Measurements from ENCODE around the gene DGLUCY.

Gene DGLUCY

DNA sequence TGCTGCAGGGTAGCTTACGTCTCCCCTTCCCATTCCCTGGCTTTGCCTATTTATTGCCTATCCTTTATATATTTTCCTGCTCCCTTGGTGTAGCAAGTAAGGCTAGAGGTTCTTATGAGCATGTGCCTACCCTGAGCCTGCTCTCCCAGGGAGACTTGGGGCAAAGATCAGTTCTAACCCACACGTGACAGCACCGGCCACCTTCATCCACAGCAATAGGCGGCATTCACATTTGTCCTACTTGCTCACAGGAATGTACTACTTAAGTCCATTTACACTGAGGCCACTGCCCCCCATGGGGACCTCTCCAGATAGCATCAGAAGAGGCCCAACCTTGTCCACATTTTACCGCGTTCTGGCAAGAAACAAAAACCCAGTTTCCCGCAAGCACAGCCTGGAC, 122.0 kb downstream of the DGLUCY start:
- no peak overlapping the region for H3K4me3 ChIP-seq (ENCODE audit: low read depth, low read length)
- TF ChIP-seq, protein P1, sequence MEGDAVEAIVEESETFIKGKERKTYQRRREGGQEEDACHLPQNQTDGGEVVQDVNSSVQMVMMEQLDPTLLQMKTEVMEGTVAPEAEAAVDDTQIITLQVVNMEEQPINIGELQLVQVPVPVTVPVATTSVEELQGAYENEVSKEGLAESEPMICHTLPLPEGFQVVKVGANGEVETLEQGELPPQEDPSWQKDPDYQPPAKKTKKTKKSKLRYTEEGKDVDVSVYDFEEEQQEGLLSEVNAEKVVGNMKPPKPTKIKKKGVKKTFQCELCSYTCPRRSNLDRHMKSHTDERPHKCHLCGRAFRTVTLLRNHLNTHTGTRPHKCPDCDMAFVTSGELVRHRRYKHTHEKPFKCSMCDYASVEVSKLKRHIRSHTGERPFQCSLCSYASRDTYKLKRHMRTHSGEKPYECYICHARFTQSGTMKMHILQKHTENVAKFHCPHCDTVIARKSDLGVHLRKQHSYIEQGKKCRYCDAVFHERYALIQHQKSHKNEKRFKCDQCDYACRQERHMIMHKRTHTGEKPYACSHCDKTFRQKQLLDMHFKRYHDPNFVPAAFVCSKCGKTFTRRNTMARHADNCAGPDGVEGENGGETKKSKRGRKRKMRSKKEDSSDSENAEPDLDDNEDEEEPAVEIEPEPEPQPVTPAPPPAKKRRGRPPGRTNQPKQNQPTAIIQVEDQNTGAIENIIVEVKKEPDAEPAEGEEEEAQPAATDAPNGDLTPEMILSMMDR (IDR thresholded peaks at IDR 0.05; ENCODE audit: borderline replicate concordance, insufficient read depth, low read depth, low read length), result no peak

DNA sequence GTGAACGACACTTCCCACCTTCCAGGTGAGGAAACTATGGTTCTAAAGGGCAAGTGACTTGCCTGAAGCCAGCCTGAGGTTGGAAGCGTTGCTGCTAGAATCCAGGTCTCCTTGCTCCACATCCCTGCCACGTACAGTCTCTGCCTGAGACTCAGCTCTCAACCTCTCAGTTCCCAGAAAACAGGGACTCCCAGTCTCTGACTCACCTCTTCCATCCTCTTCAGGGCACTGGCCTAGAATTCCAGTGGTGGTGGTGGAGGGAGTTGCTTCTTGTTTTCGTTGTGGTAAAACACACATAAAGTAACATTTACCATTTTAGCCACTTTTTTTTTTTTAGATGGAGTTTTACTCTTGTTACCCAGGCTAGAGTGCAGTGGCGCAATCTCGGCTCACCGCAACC, 123.3 kb downstream of the DGLUCY start:
- no peak overlapping the region for H3K4me3 ChIP-seq (ENCODE audit: low read depth, low read length)
- TF ChIP-seq, protein P1 (IDR thresholded peaks at IDR 0.05; ENCODE audit: borderline replicate concordance, insufficient read depth, low read depth, low read length), result no peak

DNA sequence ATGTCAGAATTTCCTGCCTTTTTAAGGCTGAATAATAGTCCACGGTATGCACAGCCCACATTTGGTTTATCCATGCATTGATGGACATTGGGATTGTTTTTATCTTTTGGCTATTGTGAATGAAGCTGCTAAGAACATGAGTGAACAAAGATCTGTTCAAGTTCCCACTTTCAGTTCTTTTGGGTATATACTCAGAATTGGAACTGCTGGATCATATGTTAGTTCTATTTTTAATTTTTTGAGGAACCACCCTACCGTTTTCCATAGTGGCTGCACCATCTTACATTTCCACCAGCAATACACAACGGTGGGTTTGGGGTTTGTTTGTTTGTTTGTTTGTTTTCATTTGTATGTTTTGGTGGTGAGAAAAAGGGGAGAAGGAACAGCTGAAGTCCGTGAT, 124.2 kb downstream of the DGLUCY start:
- TF ChIP-seq, protein P1 (IDR thresholded peaks at IDR 0.05; ENCODE audit: borderline replicate concordance, insufficient read depth, low read depth, low read length), result no peak
- H3K4me3 ChIP-seq (ENCODE audit: low read depth, low read length), result no peak overlapping the region

DNA sequence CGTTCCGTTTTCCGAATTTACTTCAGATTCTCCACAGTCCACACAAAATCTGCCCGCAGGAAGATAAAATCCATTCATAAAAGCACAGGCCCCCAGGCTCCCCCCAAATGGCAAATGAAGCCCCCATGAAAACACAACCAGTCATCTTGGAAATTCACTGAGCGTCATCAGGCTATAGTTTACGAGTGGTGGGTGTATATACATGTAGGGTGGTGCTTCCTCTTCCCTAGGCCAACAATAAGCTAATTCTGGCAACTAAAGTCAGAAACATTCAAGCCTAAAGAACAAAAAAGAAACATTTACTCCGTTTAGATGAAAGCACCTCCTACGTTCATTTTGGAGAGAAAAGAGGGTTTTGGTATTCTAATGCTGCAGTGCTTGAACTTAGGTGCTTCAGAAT, 124.8 kb downstream of the DGLUCY start:
- TF ChIP-seq, protein P1 (IDR thresholded peaks at IDR 0.05; ENCODE audit: borderline replicate concordance, insufficient read depth, low read depth, low read length), result no peak
- no peak overlapping the region for H3K4me3 ChIP-seq (ENCODE audit: low read depth, low read length)

DNA sequence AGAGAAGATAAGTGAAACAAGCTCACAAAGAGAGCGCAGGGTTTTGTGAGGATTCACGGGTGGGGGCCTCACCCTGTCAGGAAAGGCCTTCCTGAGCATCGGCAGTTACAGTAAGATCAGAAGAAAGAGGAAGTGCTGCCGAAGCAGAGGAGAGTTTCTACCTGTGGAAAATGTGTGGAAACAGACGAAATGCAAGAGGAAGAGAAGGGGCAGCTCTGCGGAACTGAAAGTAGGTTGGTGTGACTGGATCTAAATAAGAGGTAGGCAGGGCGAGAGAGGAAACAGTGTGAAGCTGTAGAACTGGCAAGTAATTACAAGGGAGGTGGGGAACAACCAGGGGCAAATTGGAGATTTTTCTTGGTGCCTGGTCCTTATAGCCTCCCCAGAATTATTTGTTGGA, 128.0 kb downstream of the DGLUCY start:
- H3K4me3 ChIP-seq (ENCODE audit: low read depth, low read length), result peak overlapping the region; percentile 29
- TF ChIP-seq, protein P1 (IDR thresholded peaks at IDR 0.05; ENCODE audit: borderline replicate concordance, insufficient read depth, low read depth, low read length), result no peak

DNA sequence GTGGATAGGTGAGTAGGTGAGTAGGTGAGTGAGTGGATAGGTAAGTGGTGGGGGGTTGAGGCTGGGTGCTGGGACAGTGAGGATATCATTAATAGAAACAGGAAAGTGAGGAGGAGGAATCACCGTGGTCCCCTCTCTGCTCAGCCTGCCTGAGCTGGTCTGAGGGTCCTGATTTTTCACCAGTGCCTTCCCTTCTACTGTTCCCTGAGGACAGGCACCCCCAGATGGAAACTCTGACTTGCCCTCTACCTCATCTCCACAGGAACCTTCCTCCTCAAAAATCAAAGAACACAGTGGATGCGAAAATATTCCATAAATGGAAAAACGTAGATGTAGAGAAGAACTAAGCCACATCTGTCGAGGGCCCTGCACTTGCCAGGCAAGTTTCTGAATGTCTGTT, 128.8 kb downstream of the DGLUCY start:
- TF ChIP-seq, protein P1 (IDR thresholded peaks at IDR 0.05; ENCODE audit: borderline replicate concordance, insufficient read depth, low read depth, low read length), result no peak
- no peak overlapping the region for H3K4me3 ChIP-seq (ENCODE audit: low read depth, low read length)

DNA sequence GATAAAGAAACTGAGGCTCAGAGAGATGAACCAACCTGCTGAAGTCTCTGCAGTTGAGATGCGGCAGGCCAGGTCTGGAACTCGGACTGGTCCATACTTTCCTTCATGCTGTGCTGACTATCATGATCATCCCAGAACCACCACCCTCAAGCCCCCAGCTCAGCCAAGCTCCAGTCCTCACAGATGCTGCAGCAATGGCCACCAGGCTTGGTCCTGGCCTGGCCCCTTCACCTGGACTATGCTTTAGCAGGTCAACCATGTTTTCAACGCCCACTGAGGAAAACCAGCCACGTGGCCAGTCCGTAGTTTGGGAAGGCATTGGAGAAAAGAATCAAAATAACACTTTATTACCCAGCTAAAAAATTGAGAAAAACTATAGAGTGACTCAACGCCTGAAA, 129.2 kb downstream of the DGLUCY start:
- peak overlapping the region; percentile 5 for H3K4me3 ChIP-seq (ENCODE audit: low read depth, low read length)
- TF ChIP-seq, protein P1 (IDR thresholded peaks at IDR 0.05; ENCODE audit: borderline replicate concordance, insufficient read depth, low read depth, low read length), result no peak

Data from GM12875 (cell line).